GM23338 (cell line): ENCODE measurements around the gene CDH12.

ENCODE experiments used
- CREB1 ChIP-seq: fragments of 250-450 bp; sonication (Bioruptor Pico); IDR thresholded peaks from 2 replicates; pipeline ENCODE4 v1.5.0; 2020; ENCODE audit warnings: low read depth, mild to moderate bottlenecking, moderate library complexity
- EZH2phosphoT487 ChIP-seq: fragments of 200-600 bp; sonication (generic); IDR thresholded peaks from one replicate; pipeline ENCODE4 v1.8.1; 2018; ENCODE audit warnings: antibody characterized with exemption; ENCODE audit not compliant: unreplicated experiment
- NANOG ChIP-seq: IDR thresholded peaks from 2 replicates; pipeline ENCODE4 v1.6.1; 2016; ENCODE audit warnings: antibody characterized with exemption, borderline replicate concordance
- POLR2AphosphoS5 ChIP-seq: IDR thresholded peaks from 2 replicates; pipeline ENCODE4 v1.6.1; 2016; ENCODE audit warnings: antibody characterized with exemption, low read depth
- STAT1 ChIP-seq: IDR thresholded peaks from one replicate; pipeline ENCODE4 v1.6.1; 2016; ENCODE audit warnings: antibody characterized with exemption; ENCODE audit not compliant: unreplicated experiment
- TF ChIP-seq, protein P1 (sequence below), 2 experiments: fragments of 200-600 bp in 1 of 2; sonication (generic) in 1 of 2; conservative IDR thresholded peaks; 2 replicates each; pipeline versions ENCODE4 v1.5.1 to v1.6.1; 2016 to 2017; ENCODE audit warnings: antibody characterized with exemption in 2 of 2, low read depth in 2 of 2, mild to moderate bottlenecking in 2 of 2, moderate library complexity in 1 of 2
- TF ChIP-seq, protein P2 (sequence below): IDR thresholded peaks from one replicate; pipeline ENCODE4 v1.6.1; 2018; ENCODE audit warnings: antibody characterized with exemption; ENCODE audit not compliant: unreplicated experiment

DNA sequence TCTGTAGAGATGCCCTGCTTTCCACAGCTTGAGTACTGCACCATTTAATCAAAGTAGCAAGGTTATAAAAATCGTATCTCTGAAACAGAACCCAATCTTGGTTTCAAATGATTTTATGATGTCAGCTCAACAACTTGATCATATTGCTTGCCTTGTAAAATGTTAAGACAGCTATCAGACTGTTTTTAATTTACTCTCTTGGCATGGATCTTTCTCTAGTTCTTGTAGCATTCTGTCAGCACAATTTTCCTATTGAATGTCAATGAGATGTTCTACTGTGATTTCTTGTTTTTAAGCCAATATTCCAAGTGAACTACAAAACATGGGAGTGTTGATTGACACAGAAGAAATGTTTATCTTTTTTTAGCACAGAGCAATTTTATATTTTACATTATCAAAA, 313.4 kb downstream of the CDH12 start:
- TF ChIP-seq POLR2AphosphoS5 (no peak), CREB1 (no peak), EZH2phosphoT487 (no peak), STAT1 (no peak), NANOG (no peak)
- TF ChIP-seq, protein P1, sequence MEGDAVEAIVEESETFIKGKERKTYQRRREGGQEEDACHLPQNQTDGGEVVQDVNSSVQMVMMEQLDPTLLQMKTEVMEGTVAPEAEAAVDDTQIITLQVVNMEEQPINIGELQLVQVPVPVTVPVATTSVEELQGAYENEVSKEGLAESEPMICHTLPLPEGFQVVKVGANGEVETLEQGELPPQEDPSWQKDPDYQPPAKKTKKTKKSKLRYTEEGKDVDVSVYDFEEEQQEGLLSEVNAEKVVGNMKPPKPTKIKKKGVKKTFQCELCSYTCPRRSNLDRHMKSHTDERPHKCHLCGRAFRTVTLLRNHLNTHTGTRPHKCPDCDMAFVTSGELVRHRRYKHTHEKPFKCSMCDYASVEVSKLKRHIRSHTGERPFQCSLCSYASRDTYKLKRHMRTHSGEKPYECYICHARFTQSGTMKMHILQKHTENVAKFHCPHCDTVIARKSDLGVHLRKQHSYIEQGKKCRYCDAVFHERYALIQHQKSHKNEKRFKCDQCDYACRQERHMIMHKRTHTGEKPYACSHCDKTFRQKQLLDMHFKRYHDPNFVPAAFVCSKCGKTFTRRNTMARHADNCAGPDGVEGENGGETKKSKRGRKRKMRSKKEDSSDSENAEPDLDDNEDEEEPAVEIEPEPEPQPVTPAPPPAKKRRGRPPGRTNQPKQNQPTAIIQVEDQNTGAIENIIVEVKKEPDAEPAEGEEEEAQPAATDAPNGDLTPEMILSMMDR (conservative IDR thresholded peaks at IDR 0.05; ENCODE audit: low read depth in 2 of 2), result no peak
- TF ChIP-seq, protein P2, sequence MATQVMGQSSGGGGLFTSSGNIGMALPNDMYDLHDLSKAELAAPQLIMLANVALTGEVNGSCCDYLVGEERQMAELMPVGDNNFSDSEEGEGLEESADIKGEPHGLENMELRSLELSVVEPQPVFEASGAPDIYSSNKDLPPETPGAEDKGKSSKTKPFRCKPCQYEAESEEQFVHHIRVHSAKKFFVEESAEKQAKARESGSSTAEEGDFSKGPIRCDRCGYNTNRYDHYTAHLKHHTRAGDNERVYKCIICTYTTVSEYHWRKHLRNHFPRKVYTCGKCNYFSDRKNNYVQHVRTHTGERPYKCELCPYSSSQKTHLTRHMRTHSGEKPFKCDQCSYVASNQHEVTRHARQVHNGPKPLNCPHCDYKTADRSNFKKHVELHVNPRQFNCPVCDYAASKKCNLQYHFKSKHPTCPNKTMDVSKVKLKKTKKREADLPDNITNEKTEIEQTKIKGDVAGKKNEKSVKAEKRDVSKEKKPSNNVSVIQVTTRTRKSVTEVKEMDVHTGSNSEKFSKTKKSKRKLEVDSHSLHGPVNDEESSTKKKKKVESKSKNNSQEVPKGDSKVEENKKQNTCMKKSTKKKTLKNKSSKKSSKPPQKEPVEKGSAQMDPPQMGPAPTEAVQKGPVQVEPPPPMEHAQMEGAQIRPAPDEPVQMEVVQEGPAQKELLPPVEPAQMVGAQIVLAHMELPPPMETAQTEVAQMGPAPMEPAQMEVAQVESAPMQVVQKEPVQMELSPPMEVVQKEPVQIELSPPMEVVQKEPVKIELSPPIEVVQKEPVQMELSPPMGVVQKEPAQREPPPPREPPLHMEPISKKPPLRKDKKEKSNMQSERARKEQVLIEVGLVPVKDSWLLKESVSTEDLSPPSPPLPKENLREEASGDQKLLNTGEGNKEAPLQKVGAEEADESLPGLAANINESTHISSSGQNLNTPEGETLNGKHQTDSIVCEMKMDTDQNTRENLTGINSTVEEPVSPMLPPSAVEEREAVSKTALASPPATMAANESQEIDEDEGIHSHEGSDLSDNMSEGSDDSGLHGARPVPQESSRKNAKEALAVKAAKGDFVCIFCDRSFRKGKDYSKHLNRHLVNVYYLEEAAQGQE, result no peak
